OCI-LY1 (cell line): ENCODE measurements around the gene CNIH2.

Experiments
- EZH2 ChIP-seq: fragments of 200-600 bp; sonication (generic), shearing (Covaris generic); IDR thresholded peaks from 2 replicates; pipeline ENCODE4 v1.8.0; 2017; ENCODE audit warnings: borderline replicate concordance, mixed run types, mild to moderate bottlenecking, antibody characterized with exemption, low read length, moderate library complexity, mixed read lengths
- TF ChIP-seq, protein P1 (sequence below): fragments of 200-600 bp; sonication (generic), shearing (Covaris generic); IDR thresholded peaks from 2 replicates; pipeline ENCODE4 v1.5.1; 2017; ENCODE audit warnings: mild to moderate bottlenecking, antibody characterized with exemption, low read length, moderate library complexity, mixed read lengths

DNA sequence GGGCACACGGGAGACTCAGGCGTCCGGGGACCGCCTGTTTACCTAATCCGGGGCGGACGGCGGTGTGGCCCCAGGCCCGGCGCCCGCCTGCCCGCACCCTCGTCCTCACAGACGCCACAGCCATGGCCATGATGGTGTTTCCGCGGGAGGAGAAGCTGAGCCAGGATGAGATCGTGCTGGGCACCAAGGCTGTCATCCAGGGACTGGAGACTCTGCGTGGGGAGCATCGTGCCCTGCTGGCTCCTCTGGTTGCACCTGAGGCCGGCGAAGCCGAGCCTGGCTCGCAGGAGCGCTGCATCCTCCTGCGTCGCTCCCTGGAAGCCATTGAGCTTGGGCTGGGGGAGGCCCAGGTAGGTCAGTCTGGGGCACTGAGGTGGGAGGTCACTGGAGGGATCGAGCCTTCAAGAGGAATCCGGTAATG is 19.5 kb upstream of the CNIH2 start:
- TF ChIP-seq, protein P1, sequence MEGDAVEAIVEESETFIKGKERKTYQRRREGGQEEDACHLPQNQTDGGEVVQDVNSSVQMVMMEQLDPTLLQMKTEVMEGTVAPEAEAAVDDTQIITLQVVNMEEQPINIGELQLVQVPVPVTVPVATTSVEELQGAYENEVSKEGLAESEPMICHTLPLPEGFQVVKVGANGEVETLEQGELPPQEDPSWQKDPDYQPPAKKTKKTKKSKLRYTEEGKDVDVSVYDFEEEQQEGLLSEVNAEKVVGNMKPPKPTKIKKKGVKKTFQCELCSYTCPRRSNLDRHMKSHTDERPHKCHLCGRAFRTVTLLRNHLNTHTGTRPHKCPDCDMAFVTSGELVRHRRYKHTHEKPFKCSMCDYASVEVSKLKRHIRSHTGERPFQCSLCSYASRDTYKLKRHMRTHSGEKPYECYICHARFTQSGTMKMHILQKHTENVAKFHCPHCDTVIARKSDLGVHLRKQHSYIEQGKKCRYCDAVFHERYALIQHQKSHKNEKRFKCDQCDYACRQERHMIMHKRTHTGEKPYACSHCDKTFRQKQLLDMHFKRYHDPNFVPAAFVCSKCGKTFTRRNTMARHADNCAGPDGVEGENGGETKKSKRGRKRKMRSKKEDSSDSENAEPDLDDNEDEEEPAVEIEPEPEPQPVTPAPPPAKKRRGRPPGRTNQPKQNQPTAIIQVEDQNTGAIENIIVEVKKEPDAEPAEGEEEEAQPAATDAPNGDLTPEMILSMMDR = no peak
- TF ChIP-seq EZH2 = no peak
